ENCODE measurements around the gene SLC5A10.
"Not testable (repeated sequence)": the region's sequence is repeated elsewhere in the genome, so short reads cannot be mapped to it uniquely, and the experiment has no call there.

SLC5A10 gene

DNA sequence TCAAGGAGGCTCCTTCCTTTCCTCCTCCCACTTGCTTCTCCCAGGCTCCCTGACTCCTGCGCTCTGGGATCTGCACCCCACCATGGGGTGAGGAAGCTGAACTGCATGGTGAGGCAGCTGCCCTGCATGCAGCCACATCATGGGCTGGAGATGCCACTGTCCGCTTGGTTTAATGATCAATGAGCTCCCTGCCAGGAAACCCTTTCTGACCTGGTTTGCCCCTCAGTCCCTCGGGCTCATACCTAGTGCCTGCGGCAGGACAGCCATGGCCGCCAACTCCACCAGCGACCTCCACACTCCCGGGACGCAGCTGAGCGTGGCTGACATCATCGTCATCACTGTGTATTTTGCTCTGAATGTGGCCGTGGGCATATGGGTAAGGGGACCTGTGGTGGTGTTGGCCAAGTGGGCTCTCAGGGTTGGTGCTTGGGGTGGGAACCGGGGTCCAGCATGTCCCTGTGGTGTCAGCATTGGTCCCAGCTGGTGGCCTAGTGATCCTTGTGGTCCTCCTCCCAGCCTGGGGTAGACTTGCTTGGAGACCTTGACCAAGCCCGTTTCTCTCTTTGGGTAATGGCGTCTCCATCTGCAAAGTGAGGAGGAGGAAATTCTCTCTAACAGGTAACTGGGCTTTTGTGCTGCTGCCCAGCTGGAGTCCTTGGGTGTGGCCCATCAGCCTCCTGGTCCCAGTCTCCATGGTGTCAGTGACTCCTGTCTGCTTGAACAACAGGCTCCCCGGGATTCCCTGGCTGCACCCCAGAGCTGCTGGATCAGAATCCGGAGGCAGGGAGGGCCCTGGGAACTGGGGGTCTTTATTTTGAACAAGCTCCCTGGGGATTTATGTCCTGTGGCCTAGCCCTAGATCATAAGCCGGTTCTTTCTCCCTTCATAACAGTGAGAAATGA, at the start of gene SLC5A10:
Gene SLC5A10, plus strand, starts transcription at position 225 of the 902 bp plus-strand sequence. Its CDS starts 41 bp downstream, at position 266.
- no peak for DNase-seq (ENCODE audit: low read depth in 2 of 2)

GRCh38 chr17:18904482-18904881, 47.5 kb upstream of the SLC5A10 start:
- no peak for DNase-seq (ENCODE audit: low read depth in 2 of 2)

- DNase-seq (ENCODE audit: low read depth in 2 of 2): no peak
Observed at GRCh38 chr17:18905226-18905625, 46.7 kb upstream of the SLC5A10 start.

DNA sequence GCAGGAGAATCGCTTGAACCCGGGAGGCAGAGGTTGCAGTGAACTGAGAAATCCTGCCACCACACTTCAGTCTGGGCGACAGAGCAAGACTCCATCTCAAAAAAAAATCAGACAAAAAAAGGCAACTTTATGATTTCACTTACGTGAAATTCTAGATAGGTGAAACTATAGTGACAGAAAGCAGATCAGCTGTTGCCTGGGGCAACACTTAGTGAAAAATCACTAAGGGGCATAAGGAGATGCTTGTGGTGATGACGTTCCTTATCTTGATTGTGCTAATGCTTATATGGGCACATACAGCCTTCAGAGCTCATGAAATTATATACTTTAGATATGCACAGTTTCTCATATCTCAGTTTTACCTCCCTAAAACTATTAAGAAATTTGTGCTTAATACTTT, 41.6 kb upstream of the SLC5A10 start:
- DNase-seq (ENCODE audit: low read depth in 2 of 2): no peak

DNA sequence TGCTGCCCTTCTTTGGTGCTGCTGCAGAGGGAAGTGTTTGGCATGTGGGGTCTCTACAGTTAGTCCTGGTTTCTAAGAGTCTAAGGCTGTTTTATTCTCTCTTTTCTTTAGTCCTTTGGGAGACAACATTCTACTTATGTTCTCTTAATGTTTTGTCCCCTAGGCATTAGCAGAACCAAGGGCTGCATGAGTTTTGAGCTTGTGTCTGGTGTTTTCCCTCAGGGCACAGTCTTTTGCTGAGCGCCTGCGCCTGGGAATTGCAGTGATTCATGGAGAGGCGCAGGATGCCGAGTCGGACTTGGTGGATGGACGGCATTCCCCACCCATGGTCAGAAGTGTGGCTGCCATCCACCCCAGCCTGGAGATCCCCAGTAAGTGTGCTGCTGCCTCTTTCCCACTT, 41.1 kb upstream of the SLC5A10 start:
- no peak for DNase-seq (ENCODE audit: low read depth in 2 of 2)

DNA sequence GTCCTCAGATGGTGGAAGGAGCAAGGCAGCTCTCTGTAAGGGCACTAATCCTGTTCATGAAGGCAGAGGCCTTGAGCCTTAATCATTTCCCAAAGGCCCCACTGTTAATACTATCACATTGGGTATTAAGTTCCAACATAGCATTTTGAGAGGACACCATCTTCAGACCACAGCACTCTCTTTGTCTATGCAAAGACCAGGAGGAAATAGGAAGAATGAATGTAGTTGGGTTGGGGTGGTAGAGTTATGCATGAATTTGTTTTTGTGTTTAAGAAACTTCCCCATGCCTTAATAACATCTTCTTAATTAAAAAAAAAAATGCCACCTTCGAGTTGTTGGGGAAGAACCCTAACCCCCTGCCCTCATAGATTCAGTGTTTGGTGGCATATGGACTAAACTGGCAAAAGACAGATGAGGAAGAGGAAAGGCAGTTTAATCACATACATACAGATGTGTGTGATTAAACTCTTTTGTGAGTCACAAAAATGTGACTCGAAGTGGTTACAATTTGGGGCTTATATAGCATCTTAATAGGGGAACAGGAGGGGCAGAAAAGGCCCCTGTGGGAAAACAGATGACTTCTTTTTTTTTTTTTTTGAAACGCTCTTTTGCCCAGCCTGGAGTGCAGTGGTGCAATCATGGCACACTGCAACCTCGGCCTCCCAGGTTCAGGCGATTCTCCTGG, 35.0 kb upstream of the SLC5A10 start:
- DNase-seq (ENCODE audit: low read depth in 2 of 2): peak in 1 of 2 experiments; percentile 15

DNA sequence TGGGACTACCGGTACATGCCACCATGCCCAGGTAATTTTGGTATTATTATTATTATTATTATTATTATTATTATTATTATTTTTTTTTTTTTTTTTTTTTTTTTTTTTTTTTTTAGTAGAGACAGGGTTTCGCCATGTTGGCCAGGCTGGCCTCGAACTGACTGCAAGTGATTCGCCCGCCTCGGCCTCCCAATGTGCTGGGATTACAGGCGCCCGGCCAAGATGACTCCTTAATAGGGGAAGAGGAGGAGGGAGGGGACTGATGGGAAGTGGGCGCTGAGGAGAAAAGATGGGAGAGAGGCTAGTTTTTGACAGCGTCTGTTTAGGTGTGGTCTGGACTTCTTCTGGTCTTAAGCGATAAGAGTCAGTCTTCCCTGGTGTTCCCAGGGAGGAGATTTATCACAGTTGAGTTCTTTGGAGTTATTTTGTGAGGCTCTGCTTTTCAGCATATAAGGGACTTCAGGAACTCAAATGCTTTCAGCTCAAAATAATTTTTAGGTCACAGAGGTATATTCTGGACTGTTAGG, 34.4 kb upstream of the SLC5A10 start:
- no peak for DNase-seq (ENCODE audit: low read depth in 2 of 2)

DNA sequence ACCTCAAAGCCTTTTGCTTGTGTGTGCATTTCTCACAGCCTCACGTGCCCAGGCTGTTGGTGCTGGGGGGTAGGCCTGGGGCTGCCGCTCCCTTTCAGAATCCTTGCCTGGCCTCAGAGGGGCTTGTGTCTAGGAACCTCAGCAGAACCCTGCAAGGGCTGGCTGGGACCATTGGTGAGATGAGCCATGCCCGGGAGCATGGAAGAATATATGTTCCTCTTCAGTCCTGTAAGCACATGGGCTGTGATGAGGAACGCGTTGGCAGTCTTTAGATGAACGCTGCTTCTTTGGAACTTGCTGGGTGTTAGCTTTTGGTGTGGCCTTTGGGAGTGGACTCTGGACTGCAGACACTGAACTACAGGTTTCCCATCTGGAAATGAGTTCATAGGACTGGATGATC, 32.0 kb upstream of the SLC5A10 start:
- no peak for DNase-seq (ENCODE audit: low read depth in 2 of 2)

DNA sequence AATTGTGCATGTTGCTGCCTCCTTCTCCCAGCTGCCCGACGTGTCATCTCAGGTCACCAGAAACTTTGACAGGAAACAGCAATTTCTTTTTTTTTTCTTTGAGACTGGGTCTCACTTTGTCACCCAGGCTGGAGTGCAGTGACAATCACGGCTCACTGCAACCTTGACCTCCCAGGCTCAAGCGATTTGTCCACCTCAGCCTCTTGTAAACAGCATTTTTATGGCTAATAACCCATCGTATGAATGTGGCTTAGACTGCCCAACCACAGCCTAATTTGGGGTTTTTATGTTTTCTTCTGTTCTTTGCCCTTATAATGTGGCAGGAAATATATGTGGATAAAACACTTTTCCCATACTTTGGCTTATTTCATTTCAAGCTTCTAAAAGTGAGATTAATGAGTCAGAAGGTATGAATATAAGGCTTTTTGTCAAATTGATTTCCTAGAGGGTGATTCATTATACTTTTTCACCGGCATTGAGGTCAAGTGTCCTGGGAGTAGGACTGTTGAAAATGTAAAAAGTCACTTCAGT, 31.0 kb upstream of the SLC5A10 start:
- DNase-seq (ENCODE audit: low read depth in 2 of 2): no peak

- DNase-seq (ENCODE audit: low read depth in 2 of 2): no peak
Observed at GRCh38 chr17:18921485-18921884, 30.5 kb upstream of the SLC5A10 start.

DNA sequence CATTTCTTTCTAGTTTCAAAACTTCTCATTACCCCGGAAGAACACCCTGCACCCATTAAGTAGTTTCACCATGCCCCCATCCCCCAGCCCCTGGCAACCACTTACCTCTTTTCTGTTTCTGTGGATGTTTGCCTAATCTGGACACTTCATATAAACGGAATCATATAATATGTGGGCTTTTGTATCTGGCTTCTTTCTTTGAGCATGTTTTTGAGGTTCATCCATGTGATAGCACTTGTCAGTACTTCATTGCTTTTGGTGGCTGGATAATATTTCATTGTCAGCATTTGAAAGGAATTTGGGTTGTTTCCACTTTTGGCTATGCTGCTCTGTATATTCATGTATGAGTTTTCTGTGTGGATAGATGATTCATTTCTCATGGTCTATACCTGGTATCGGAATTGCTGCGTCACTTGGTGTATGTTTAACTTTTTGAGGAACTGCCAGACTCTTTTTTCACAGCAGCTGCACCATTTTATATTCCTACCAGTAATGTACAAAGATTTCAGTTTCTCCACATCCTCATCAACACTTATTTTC, 30.0 kb upstream of the SLC5A10 start:
- DNase-seq (ENCODE audit: low read depth in 2 of 2): peak; percentile 18 to 23

DNA sequence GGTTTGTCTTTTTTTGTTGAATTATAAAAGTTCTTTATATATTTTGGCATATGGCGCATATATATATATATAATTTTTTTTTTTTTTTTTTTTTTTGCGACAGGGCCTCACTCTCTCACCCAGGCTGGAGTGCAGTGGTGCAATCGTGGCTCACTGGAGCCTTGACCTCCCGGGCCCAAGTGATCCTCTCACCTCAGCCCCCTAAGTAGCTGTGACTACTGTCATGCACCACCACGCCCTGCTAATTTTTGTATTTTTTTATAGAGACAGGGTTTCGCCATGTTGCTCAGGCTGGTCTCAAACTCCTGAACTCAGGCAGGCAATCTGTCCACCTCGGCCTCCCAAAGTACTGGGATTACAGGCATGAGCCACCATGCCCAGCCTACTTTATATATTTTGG, 29.4 kb upstream of the SLC5A10 start:
- DNase-seq (ENCODE audit: low read depth in 2 of 2): not testable (repeated sequence)

DNA sequence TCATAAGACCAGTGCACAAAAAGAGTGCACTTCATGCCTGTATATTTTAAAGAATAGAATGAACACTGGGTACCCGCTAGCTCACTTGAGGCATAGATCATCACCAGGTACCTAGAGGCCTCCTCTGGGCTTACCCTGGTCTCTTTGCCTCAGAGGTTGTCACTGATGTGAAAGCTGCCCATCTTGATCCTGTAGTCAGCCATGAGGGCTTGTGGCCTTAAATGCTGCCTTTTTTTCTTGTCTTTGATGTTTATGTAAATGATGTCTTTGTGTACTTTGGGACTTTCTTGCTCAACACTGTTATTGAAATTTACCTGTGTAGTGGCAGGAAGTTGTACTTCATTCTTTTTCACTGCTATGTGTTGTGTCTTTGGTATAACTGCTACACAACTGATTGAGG, 26.8 kb upstream of the SLC5A10 start:
- no peak for DNase-seq (ENCODE audit: low read depth in 2 of 2)

- no peak for DNase-seq (ENCODE audit: low read depth in 2 of 2)
Observed at GRCh38 chr17:18928628-18929125, 23.3 kb upstream of the SLC5A10 start.

GRCh38 chr17:18932360-18933055, 19.5 kb upstream of the SLC5A10 start:
- DNase-seq (ENCODE audit: low read depth in 2 of 2): no peak

DNA sequence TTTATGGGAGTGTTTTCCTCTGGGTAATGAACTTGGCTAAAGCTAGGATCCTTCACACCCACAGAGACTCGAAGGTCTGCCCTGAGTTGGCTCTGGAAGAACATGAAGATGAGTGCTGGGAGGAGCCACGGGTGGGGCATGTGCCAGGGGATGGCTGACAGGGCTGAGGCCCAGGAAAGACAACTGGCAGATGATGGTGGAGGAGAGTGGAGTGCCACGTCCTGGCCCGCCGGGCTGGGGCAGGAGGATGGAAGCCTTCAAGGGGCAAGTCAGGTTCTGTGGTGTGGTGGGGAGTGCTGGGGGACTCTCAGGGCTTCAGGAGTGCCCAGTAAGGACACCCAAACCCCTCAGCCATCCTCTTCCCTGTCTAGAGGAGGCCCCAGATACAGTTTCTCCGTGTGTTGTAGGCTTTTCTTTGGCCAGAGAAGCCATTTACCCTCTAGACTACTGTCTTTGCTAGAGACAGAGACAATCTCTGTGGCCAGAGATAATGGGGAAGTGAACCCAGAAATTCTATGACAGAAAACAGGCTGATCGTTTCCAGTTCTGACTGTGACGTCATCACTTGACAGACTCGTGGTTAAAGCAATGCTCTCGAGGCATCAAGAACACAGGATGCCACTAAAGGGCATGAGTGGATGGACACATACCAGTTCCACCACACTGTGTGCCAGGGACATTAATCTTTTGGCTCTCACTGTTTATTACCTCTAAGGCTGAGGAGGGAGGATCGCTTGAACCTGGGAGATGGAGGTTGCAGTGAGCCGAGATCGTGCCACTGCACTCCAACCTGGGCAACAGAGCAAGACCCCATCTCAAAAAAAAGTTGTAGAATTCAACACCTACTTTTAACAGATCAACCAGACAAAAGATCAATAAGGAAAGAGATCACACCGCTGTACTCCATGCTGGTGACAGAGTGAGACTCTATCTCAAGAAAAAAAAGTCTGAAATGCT, 18.6 kb upstream of the SLC5A10 start:
- no peak for DNase-seq (ENCODE audit: low read depth in 2 of 2)

- DNase-seq (ENCODE audit: low read depth in 2 of 2): no peak
Observed at GRCh38 chr17:18937981-18938691, 13.8 kb upstream of the SLC5A10 start.

- DNase-seq (ENCODE audit: low read depth in 2 of 2): no peak
Observed at GRCh38 chr17:18938692-18939023, 13.3 kb upstream of the SLC5A10 start.

GRCh38 chr17:18944646-18945045, 7.3 kb upstream of the SLC5A10 start:
- no peak for DNase-seq (ENCODE audit: low read depth in 2 of 2)

- DNase-seq (ENCODE audit: low read depth in 2 of 2): no peak
Observed at GRCh38 chr17:18946536-18946935, 5.4 kb upstream of the SLC5A10 start.

Measured in fibroblast of skin of left biceps (primary cell).